ENCODE data around the gene CELSR1.
"Not testable (repeated sequence)": the region's sequence is repeated elsewhere in the genome, so short reads cannot be mapped to it uniquely, and the experiment has no call there.

The CELSR1 gene

DNA sequence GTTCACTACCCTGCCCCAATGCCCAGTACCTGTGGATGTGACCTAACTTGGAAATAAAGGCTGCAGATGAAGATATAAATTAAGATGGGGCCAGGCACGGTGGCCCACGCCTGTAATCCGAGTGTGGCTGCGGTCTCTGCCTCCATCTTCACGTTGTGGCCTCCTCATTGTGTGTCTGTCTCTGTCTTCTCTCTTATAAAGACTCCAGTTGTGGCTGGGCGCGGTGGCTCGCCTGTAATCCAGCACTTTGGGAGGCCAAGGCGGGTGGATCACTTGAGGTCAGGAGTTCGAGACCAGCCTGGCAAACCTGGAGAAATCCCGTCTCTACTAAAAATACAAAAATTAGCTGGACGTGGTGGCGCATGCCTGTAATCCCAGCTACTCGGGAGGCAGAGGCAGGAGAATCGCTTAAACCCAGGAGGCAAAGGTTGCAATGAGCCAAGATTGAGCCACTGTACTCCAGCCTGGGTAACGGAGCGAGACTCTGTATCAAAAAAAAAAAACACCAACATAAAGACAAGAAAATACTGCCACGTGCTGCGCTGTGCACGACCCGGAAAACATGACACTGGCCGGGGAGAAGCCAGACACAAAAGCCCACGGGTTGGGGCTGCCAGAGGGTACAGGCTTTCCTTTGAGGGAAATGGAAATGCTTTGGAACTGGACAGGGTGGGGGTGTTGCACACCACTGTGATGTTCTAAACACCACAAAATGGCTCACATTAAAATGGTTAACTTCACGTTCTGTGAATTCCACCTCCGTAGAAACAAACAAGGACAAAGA is 18.7 kb downstream of the CELSR1 start:
- H3K4me1 Mint-ChIP-seq (ENCODE audit: low read depth) = no peaks in the 10 kb centered on the region
- no peak overlapping the region for H3K27ac Mint-ChIP-seq
- no peak overlapping the region for H3K4me3 Mint-ChIP-seq
- no peaks in the 10 kb centered on the region for H3K9me3 Mint-ChIP-seq
- no peaks in the 10 kb centered on the region for H3K36me3 Mint-ChIP-seq (ENCODE audit: low read depth)
- H3K27me3 Mint-ChIP-seq (ENCODE audit: low read depth) = no peaks in the 10 kb centered on the region

DNA sequence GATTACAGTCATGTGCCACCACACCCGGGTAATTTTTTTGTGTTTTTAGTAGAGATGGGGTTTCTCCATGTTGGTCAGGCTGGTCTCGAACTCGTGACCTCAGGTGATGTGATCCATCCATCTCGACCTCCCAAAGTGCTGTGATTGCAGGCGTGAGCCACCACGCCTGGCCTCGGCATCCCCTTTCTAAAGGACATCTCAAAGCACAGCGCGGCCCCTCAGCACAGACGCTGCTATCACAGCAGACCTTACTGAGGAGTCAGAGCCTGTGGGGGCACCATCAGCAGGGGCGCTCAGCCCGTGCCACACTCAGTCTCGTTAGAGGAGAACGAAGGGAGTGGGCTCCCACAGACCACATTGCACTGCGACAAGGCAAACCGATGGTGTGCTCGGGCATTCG is 19.4 kb downstream of the CELSR1 start:
- Mint-ChIP-seq H3K4me3 (no peak overlapping the region), H3K36me3 (ENCODE audit: low read depth) (no peaks in the 10 kb centered on the region), H3K27ac (no peak overlapping the region), H3K9me3 (no peaks in the 10 kb centered on the region), H3K4me1 (ENCODE audit: low read depth) (no peaks in the 10 kb centered on the region), H3K27me3 (ENCODE audit: low read depth) (no peaks in the 10 kb centered on the region)

DNA sequence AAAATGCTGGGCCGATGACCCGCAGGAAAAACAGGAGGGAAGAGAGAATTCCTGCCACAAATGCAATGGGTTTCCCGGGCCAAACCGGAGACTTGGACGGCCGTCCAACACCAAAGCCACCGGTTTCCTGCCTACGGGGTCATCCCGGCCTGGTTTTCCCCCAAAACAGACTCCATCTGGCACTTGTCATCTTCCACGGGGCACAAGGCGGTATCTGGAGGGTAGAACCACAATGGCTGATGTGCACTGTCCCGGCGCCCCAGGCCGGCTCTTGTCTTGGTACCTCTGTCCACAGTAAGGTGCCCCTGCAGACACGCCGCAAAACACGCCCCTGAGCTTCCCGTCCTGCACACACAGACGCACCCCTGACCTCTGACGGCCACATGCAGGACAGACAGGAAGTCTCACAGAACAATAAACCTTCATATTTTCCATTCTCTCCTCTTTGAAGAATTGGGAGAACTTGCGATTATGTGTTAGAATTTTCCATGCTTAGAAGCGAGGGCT is 20.1 kb downstream of the CELSR1 start:
- H3K27me3 Mint-ChIP-seq (ENCODE audit: low read depth) = no peaks in the 10 kb centered on the region
- no peak overlapping the region for H3K4me3 Mint-ChIP-seq
- no peak overlapping the region for H3K27ac Mint-ChIP-seq
- no peaks in the 10 kb centered on the region for H3K36me3 Mint-ChIP-seq (ENCODE audit: low read depth)
- no peaks in the 10 kb centered on the region for H3K4me1 Mint-ChIP-seq (ENCODE audit: low read depth)
- H3K9me3 Mint-ChIP-seq = no peaks in the 10 kb centered on the region

DNA sequence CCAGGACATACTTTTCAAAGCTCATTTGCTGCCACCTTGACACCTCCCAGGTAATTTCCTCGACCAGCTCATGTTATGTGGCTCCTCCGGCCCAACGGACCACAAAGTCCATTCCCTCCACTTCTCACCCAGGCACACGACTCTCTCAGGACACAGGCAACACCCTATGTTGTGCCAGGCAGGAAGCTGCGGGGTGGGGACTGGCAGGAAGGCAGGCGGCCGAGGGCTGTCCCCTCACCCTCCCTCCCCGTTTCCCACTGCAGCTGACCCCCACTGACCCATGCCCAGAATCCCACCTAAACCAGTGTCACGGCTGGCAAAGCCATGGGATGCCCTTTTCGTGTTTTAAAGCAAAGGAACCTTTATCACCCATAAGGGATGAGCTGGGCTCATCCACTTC is 20.8 kb downstream of the CELSR1 start:
- no peaks in the 10 kb centered on the region for H3K9me3 Mint-ChIP-seq
- H3K27ac Mint-ChIP-seq = no peak overlapping the region
- no peaks in the 10 kb centered on the region for H3K36me3 Mint-ChIP-seq (ENCODE audit: low read depth)
- no peaks in the 10 kb centered on the region for H3K4me1 Mint-ChIP-seq (ENCODE audit: low read depth)
- H3K27me3 Mint-ChIP-seq (ENCODE audit: low read depth) = no peaks in the 10 kb centered on the region
- H3K4me3 Mint-ChIP-seq = no peak overlapping the region

DNA sequence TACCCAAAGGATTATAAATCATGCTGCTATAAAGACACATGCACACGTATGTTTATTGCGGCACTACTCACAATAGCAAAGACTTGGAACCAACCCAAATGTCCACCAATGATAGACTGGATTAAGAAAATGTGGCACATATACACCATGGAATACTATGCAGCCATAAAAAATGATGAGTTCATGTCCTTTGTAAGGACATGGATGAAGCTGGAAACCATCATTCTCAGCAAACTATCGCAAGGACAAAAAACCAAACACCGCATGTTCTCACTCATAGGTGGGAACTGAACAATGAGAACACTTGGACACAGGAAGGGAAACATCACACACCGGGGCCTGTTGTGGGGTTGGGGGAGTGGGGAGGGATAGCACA is 21.3 kb downstream of the CELSR1 start:
- H3K9me3 Mint-ChIP-seq; H3K4me1 Mint-ChIP-seq (ENCODE audit: low read depth); H3K27ac Mint-ChIP-seq; H3K36me3 Mint-ChIP-seq (ENCODE audit: low read depth); H3K4me3 Mint-ChIP-seq; H3K27me3 Mint-ChIP-seq (ENCODE audit: low read depth): not testable (repeated sequence)

DNA sequence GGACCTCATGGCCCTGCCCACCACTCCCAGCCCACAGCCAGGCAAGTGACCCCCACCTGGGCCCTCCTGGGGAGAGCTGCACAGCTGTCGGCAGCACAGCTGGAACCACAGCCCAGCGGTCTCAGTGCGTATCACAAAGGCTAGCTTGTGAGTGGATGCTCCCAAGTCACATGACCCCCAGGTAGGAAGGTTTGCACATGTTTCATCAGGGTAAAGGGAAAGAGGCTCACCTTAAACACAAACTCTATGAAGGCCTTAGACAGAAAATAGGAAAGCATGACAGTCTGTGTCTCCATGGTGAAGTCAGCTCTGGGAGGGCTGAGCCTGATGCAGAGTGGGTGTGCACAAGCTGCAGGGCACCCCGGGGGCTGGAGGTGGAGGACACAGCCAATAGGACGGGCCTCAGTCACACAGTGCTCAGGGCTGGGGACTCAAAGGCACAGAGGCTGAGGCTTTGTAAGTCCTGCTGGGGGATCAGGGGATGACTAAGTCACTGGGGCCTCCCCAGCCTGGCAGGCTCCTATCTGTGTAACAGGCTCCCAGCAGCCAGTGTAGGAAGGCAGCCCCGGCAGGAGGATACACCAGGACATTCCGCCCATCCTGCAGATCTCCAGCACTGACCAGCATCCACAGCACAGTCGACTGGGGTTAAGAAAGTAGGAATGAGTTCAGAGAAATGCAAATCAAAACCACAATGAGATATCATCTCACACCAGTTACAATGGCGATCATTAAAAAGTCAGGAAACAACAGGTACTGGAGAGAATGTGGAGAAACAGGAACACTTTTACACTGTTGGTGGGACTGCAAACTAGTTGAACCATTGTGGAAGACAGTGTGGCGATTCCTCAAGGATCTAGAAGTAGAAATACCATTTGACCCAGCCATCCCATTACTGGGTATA is 22.0 kb downstream of the CELSR1 start:
- no peaks in the 10 kb centered on the region for H3K36me3 Mint-ChIP-seq (ENCODE audit: low read depth)
- no peaks in the 10 kb centered on the region for H3K4me1 Mint-ChIP-seq (ENCODE audit: low read depth)
- no peak overlapping the region for H3K4me3 Mint-ChIP-seq
- no peaks in the 10 kb centered on the region for H3K9me3 Mint-ChIP-seq
- no peaks in the 10 kb centered on the region for H3K27me3 Mint-ChIP-seq (ENCODE audit: low read depth)
- H3K27ac Mint-ChIP-seq = no peak overlapping the region

DNA sequence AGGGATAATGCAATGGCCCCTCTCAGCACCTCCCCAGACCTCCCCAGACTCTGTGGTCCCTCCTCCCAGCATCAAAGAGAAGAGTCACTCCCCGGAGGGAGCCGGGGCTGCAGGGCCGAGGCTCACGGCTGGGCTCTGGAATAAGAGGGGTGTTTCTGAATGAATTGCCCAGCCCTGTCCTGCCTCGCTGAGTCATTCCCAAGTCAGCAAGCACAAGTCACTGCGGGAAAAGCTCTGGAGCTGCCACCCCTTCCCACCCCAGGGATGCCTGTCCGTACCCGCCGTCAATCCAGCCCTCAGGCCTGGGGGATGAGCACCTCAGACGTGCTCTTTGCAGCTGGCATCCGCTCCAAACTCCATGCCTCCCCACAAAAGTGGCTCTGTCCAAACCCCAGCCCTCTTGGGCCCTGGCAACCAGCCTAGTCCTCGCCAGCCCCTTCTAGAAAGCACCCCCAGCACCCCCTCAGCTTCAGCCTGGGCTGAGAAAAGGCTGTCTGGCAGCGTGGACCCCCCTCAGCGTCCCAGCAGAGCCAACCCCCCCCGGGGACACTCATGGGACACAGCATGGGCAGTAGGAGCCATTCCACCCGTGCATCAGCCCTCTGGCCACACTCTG is 22.7 kb downstream of the CELSR1 start:
- Mint-ChIP-seq H3K27ac (no peak overlapping the region), H3K27me3 (ENCODE audit: low read depth) (no peaks in the 10 kb centered on the region), H3K4me3 (no peak overlapping the region), H3K9me3 (no peaks in the 10 kb centered on the region), H3K36me3 (ENCODE audit: low read depth) (no peaks in the 10 kb centered on the region), H3K4me1 (ENCODE audit: low read depth) (no peaks in the 10 kb centered on the region)

DNA sequence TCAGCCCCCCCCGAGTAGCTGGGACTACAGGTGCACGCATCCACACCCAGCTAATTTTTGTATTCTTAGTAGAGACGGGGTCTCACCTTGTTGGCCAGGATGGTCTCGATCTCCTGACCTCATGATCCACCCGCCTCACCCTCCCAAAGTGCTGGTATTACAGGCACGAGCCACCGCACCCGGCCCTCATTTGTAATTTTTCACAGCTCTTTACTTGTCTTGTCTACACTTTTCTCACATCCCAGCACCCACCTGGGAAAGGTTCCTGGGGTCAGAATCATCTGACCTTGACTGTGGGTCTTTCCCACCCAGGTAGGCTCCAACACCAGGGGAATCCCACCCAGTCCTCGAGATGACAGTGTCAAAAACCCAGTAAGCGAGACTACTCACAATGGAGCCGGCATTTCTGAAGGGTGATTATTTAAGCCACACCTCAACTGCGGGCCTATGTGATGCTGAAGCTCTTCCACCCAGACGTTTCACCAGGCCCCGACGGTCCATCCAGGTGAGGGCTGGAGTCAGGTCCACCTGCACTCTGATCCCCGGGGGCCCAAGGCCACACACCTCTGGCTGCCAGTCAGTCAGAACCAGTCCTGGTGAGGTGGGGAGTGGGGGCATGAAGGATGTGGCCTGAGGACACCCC is 23.4 kb downstream of the CELSR1 start:
- H3K27me3 Mint-ChIP-seq (ENCODE audit: low read depth) = no peaks in the 10 kb centered on the region
- H3K27ac Mint-ChIP-seq = no peak overlapping the region
- no peaks in the 10 kb centered on the region for H3K36me3 Mint-ChIP-seq (ENCODE audit: low read depth)
- no peaks in the 10 kb centered on the region for H3K9me3 Mint-ChIP-seq
- no peak overlapping the region for H3K4me3 Mint-ChIP-seq
- no peaks in the 10 kb centered on the region for H3K4me1 Mint-ChIP-seq (ENCODE audit: low read depth)

DNA sequence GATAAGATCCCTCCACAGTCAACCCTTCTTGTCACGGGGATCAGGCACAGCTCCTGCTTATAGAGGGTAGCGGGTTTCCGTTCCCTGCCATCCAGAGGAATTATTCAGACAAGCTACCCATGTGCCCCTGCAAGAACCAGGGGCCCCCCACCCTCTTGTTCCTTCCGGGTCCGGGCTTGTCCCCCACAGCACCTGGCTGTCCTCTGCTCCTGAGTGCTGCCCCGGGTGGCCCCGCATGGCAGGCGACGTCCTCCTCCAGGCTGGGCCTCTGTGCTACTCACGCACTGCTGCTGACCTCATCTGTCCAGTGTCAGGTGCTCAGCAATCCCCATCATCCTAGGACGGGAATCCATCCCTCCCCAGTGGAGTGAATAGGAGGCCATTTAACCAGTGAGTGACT is 24.7 kb downstream of the CELSR1 start:
- Mint-ChIP-seq H3K27ac (no peak overlapping the region), H3K4me1 (ENCODE audit: low read depth) (no peaks in the 10 kb centered on the region), H3K4me3 (no peak overlapping the region), H3K36me3 (ENCODE audit: low read depth) (no peaks in the 10 kb centered on the region), H3K9me3 (no peaks in the 10 kb centered on the region), H3K27me3 (ENCODE audit: low read depth) (no peaks in the 10 kb centered on the region)

DNA sequence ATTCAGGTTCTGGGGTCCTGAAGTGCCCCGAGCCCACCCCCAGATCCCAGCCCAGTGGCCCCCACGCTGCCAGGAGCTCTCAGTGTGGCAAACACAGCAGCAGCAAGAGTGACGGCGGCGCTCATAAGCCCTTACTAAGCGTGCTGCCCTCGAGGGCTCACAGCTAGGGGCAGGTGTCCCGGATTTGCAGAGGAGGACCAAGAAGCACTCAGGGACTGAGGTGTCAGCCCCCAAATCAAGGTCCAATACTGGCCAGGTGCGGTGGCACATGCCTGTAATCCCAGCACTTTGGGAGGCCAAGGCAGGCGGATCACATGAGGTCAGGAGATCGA is 25.4 kb downstream of the CELSR1 start:
- no peak overlapping the region for H3K27ac Mint-ChIP-seq
- no peak overlapping the region for H3K4me3 Mint-ChIP-seq
- no peaks in the 10 kb centered on the region for H3K27me3 Mint-ChIP-seq (ENCODE audit: low read depth)

DNA sequence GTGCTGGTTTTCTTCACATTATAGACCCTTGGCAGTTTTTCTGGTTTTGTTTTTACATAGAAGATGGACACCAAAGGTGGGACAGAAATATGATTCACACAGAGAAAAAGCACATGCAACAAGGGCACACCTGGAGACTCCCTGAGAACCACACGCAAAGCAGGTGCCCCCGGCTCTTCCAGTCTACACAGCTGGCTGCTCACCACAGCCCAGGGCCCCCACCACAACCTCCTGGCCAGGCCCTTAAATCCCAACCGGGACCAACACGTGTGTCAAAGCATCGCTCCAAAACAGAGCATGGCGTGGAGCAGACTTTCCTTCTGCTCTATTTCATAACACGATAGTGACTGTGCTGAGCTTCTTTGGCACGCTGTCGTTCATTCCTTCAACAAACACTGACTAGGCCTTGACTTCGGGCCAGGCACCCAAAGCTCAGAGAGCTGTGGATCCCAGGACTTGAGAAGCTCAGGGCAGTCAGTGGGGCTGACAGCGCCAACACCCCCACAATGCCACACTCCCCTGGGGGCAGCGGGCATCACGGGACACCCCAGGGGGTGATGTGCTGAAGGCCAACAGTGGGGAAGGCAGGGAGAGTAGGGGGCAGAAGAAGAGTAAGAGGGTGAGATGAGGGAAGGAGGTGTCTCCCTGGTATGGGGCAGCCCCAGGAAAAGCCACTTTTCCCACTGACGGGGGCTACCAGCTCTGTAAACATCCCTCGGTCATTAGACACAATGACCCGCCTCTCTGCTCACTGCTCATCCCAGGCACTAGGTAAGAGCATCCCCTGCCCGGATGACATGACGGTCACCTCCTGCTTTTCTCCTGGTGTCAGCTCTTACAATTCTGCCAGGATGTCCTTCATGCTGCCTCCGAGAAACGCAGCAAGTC is 26.0 kb downstream of the CELSR1 start:
- no peak overlapping the region for H3K27ac Mint-ChIP-seq
- H3K36me3 Mint-ChIP-seq (ENCODE audit: low read depth) = no peaks in the 10 kb centered on the region
- no peaks in the 10 kb centered on the region for H3K27me3 Mint-ChIP-seq (ENCODE audit: low read depth)
- H3K4me1 Mint-ChIP-seq (ENCODE audit: low read depth) = no peaks in the 10 kb centered on the region
- H3K4me3 Mint-ChIP-seq = no peak overlapping the region
- no peaks in the 10 kb centered on the region for H3K9me3 Mint-ChIP-seq

More for the DNA sequence above, 25.4 kb downstream of the CELSR1 start:
- no peaks in the 10 kb centered on the region for H3K9me3 Mint-ChIP-seq
- no peaks in the 10 kb centered on the region for H3K4me1 Mint-ChIP-seq (ENCODE audit: low read depth)
- H3K36me3 Mint-ChIP-seq (ENCODE audit: low read depth) = no peaks in the 10 kb centered on the region

DNA sequence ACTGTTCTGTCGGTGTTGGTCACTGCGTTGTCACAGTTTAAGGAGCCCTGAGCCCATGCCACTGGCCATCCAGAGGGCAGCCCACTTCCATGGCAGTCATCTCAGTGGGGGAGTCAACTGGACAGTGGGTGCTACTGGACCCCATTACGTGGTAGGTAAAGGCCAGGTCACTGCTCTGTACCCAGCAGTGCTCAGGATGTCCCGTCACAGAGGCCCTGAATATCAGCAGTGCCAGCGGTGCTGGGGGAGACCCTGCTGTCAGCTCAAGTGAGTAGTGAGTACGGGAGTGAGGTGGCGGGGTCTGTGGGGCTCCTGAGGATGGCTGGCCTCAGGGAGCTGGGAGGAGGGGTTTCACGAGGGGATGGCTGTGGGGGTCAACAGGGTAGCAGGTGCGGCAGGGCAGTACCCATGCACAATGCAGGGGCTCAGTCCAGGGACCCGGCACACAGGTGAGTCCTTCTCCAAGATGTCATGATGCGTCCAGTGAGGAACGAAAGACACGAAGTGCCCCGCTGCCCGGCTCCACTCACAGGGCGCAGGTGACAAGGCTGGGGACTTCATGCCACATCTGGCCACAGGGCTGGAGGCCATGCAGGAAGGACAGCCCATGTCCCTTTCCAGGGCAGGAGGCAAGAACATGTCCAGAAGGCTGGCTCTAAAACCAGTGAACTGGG is 27.9 kb downstream of the CELSR1 start:
- H3K9me3 Mint-ChIP-seq = no peaks in the 10 kb centered on the region

DNA sequence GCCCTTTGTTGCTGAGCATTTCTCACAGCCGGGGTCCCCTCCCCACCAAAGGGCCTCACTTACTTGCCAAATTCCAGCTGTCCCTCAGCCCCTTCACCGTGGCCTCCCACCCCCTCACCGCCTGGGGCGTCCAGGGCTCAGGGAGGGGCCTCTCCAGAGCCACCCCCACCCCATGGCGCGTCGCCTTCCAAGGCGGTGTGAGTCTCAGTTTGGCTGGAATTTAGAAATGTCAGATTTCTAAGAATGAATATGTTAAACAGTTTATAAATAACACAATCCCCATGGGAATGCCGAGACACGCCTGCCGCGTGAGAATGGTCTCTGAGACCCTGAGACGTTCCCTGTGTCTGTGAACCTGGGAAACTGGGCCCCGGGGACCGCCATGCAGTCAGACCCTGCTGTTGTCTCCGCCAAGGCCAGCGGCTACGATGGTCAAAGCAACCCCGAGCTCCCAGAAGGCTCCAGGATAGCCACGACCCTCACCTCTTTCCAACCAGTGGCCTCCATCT is 28.9 kb downstream of the CELSR1 start:
- Mint-ChIP-seq H3K4me1 (ENCODE audit: low read depth) (no peaks in the 10 kb centered on the region), H3K27ac (no peak overlapping the region), H3K27me3 (ENCODE audit: low read depth) (no peaks in the 10 kb centered on the region), H3K9me3 (no peaks in the 10 kb centered on the region), H3K36me3 (ENCODE audit: low read depth) (no peaks in the 10 kb centered on the region), H3K4me3 (no peak overlapping the region)

More for the DNA sequence above, 27.9 kb downstream of the CELSR1 start:
- H3K27ac Mint-ChIP-seq = no peak overlapping the region
- no peaks in the 10 kb centered on the region for H3K36me3 Mint-ChIP-seq (ENCODE audit: low read depth)
- H3K27me3 Mint-ChIP-seq (ENCODE audit: low read depth) = no peaks in the 10 kb centered on the region
- H3K4me1 Mint-ChIP-seq (ENCODE audit: low read depth) = no peaks in the 10 kb centered on the region
- no peak overlapping the region for H3K4me3 Mint-ChIP-seq

Measured in T-helper 1 cell treated with Interleukin-12 subunit alpha and Interleukin-12 subunit beta and Interleukin-4 antibody, amounts not matched to agents 30 μg/mL and 1 μg/mL, for 36 hours (primary cell).